ENCODE results near the gene SWAP70.
"Not testable (repeated sequence)": the region's sequence is repeated elsewhere in the genome, so short reads cannot be mapped to it uniquely, and the experiment has no call there.

Gene SWAP70

GRCh38 chr11:9619971-9620370, 43.9 kb upstream of the SWAP70 start:
- TF ChIP-seq CTCF (IDR thresholded peaks at IDR 0.05; ENCODE audit: low read depth, low read length) (no peak), MAX (IDR thresholded peaks at IDR 0.05; ENCODE audit: low read depth, low read length) (no peak), POLR2A (IDR thresholded peaks at IDR 0.05; ENCODE audit: extremely low read depth, insufficient read length) (no peak), MYC (IDR thresholded peaks at IDR 0.05; ENCODE audit: low read depth, low read length) (no peak)
- no peak overlapping the region for H3K4me3 ChIP-seq (ENCODE audit: low read depth, low read length)
- no peak for DNase-seq (ENCODE audit: low read depth)

- not testable (repeated sequence) for H3K4me3 ChIP-seq (ENCODE audit: low read depth, low read length)
Observed at GRCh38 chr11:9622353-9622752, 41.5 kb upstream of the SWAP70 start.

GRCh38 chr11:9623053-9623452, 40.8 kb upstream of the SWAP70 start:
- not testable (repeated sequence) for DNase-seq (ENCODE audit: low read depth); H3K4me3 ChIP-seq (ENCODE audit: low read depth, low read length)

More at GRCh38 chr11:9622353-9622752, 41.5 kb upstream of the SWAP70 start:
- DNase-seq (ENCODE audit: low read depth) = not testable (repeated sequence)

GRCh38 chr11:9624448-9624847, 39.4 kb upstream of the SWAP70 start:
- TF ChIP-seq MAX (IDR thresholded peaks at IDR 0.05; ENCODE audit: low read depth, low read length) (no peak), MYC (IDR thresholded peaks at IDR 0.05; ENCODE audit: low read depth, low read length) (no peak), CTCF (IDR thresholded peaks at IDR 0.05; ENCODE audit: low read depth, low read length) (no peak), POLR2A (IDR thresholded peaks at IDR 0.05; ENCODE audit: extremely low read depth, insufficient read length) (no peak)
- no peak overlapping the region for H3K4me3 ChIP-seq (ENCODE audit: low read depth, low read length)
- no peak for DNase-seq (ENCODE audit: low read depth)

GRCh38 chr11:9625162-9625561, 38.7 kb upstream of the SWAP70 start:
- H3K4me3 ChIP-seq (ENCODE audit: low read depth, low read length) = no peak overlapping the region
- no peak for TF ChIP-seq POLR2A (IDR thresholded peaks at IDR 0.05; ENCODE audit: extremely low read depth, insufficient read length)
- no peak for TF ChIP-seq CTCF (IDR thresholded peaks at IDR 0.05; ENCODE audit: low read depth, low read length)
- TF ChIP-seq MYC (IDR thresholded peaks at IDR 0.05; ENCODE audit: low read depth, low read length) = no peak
- TF ChIP-seq MAX (IDR thresholded peaks at IDR 0.05; ENCODE audit: low read depth, low read length) = no peak
- DNase-seq (ENCODE audit: low read depth) = no peak

GRCh38 chr11:9625728-9626127, 38.1 kb upstream of the SWAP70 start:
- DNase-seq (ENCODE audit: low read depth) = no peak
- no peak overlapping the region for H3K4me3 ChIP-seq (ENCODE audit: low read depth, low read length)
- TF ChIP-seq CTCF (IDR thresholded peaks at IDR 0.05; ENCODE audit: low read depth, low read length) (no peak), POLR2A (IDR thresholded peaks at IDR 0.05; ENCODE audit: extremely low read depth, insufficient read length) (no peak), MYC (IDR thresholded peaks at IDR 0.05; ENCODE audit: low read depth, low read length) (no peak), MAX (IDR thresholded peaks at IDR 0.05; ENCODE audit: low read depth, low read length) (no peak)

- TF ChIP-seq CTCF (IDR thresholded peaks at IDR 0.05; ENCODE audit: low read depth, low read length) = no peak
- TF ChIP-seq MAX (IDR thresholded peaks at IDR 0.05; ENCODE audit: low read depth, low read length) = no peak
- no peak for TF ChIP-seq MYC (IDR thresholded peaks at IDR 0.05; ENCODE audit: low read depth, low read length)
- no peak for TF ChIP-seq POLR2A (IDR thresholded peaks at IDR 0.05; ENCODE audit: extremely low read depth, insufficient read length)
- H3K4me3 ChIP-seq (ENCODE audit: low read depth, low read length) = no peak overlapping the region
- no peak for DNase-seq (ENCODE audit: low read depth)
Observed at GRCh38 chr11:9626496-9627394, 37.1 kb upstream of the SWAP70 start.
